Measurements from ENCODE around the gene DUSP7. TPM values are rescaled to one million over a fixed set of nuclear protein-coding genes. Genes with fewer than 3 reads are reported as not detected.

Gene DUSP7
- total RNA-seq, 4 donors from 2014 or later: 2.2 to 8.2 (median 6.2) TPM

GRCh38 chr3:52001443-52001974 is 54.9 kb downstream of the DUSP7 start:
- Histone ChIP-seq H3K36me3 (no peaks in the 10 kb centered on the region), H3K27ac (no peak overlapping the region), H3K9me3 (no peaks in the 10 kb centered on the region), H3K4me1 (peaks cover 0 to 15% (median 6%) of the 10 kb centered on the region in 4 donors), H3K27me3 (peaks cover 4% of the 10 kb centered on the region), H3K4me3 (no peak overlapping the region)
- 3% methylated on average over 16 of the region's 18 CpGs; no CpG with 5 or more reads in 1 of the 2 donors for WGBS, 2 donors (ENCODE audit: low coverage in 1 of 2)
- in situ Hi-C loops (cut with MboI; ENCODE audit: low pct_ligation_motif_present in 1 of 4, low pct_unique_long_range_greater_than_20kb in 1 of 4, low sequenced_read_pairs in 3 of 4): loop anchor here (5.0 to 25.0 kb wide), 4 partner anchors 53 to 336 kb away; partner anchors contain the start of gene DUSP7 (in 1 of the 4)
- TF ChIP-seq EP300 (IDR thresholded peaks at IDR 0.05; ENCODE audit: low read depth) (no peak), CTCF (IDR thresholded peaks at IDR 0.05) (peak; percentile 87 to 96 (median 90))
- intact Hi-C loops (cut with DNase I; ENCODE audit: low total_unique reads): loop anchor here (2.0 to 10.0 kb wide), 3 partner anchors 53 to 141 kb away; partner anchors contain the start of gene DUSP7
- DNase-seq: peak; percentile 79

GRCh38 chr3:51999846-52000245 is 56.5 kb downstream of the DUSP7 start:
- Histone ChIP-seq H3K4me1 (peaks cover 4 to 12% (median 5%) of the 10 kb centered on the region in 4 donors), H3K36me3 (peaks cover 0 to 1% (median under 1%) of the 10 kb centered on the region in 4 donors), H3K9me3 (no peaks in the 10 kb centered on the region), H3K27me3 (peaks cover 4% of the 10 kb centered on the region), H3K27ac (no peak overlapping the region), H3K4me3 (no peak overlapping the region)
- 86% methylated on average over 2 of the region's 2 CpGs; no CpG with 5 or more reads in 1 of the 2 donors for WGBS, 2 donors (ENCODE audit: low coverage in 1 of 2)
- in situ Hi-C loops (cut with MboI; ENCODE audit: low pct_ligation_motif_present in 1 of 4, low pct_unique_long_range_greater_than_20kb in 1 of 4, low sequenced_read_pairs in 3 of 4) (loop anchor here (5.0 to 25.0 kb wide), 4 partner anchors 55 to 337 kb away; partner anchors contain the start of gene DUSP7 (in 1 of the 4)), intact Hi-C loops (cut with DNase I; ENCODE audit: low total_unique reads) (loop anchor here (2.0 to 10.0 kb wide), 3 partner anchors 55 to 142 kb away; partner anchors contain the start of gene DUSP7)
- no peak for TF ChIP-seq POLR2AphosphoS5 (IDR thresholded peaks at IDR 0.05)
- TF ChIP-seq POLR2A (IDR thresholded peaks at IDR 0.05): no peak
- no peak for TF ChIP-seq EP300 (IDR thresholded peaks at IDR 0.05; ENCODE audit: low read depth)
- no peak for TF ChIP-seq CTCF (IDR thresholded peaks at IDR 0.05)
- DNase-seq: no peak

Other genes starting within 250 kb of the DUSP7 start
- gene IQCF2, start 195.0 kb downstream of the DUSP7 start, total RNA-seq: not detected
- not detected for gene IQCF5, start 181.0 kb downstream of the DUSP7 start, total RNA-seq
- gene IQCF1, start 153.2 kb downstream of the DUSP7 start, total RNA-seq: not detected
- gene RRP9, start 114.7 kb downstream of the DUSP7 start, total RNA-seq: 10 to 100 TPM in 3 of 4 donors, 1 to 10 TPM in 1; 7.1 to 29.5 (median 11.1) TPM
- 10 to 100 TPM; 18.3 to 64.7 (median 42.1) TPM for gene PARP3, start 114.2 kb downstream of the DUSP7 start, total RNA-seq
- not detected for gene GPR62, start 101.2 kb downstream of the DUSP7 start, total RNA-seq
- gene PCBP4, start 89.1 kb downstream of the DUSP7 start, total RNA-seq: 100 to 1,000 TPM in 1 of 4 donors, 10 to 100 TPM in 3; 22.4 to 382 (median 63.6) TPM
- gene ABHD14B, start 82.5 kb downstream of the DUSP7 start, total RNA-seq: 100 to 1,000 TPM in 2 of 4 donors, 10 to 100 TPM in 2; 34.4 to 119 (median 99.7) TPM
- gene ABHD14A, start 81.5 kb downstream of the DUSP7 start, total RNA-seq: 10 to 100 TPM in 2 of 4 donors, 1 to 10 TPM in 2; 2.0 to 11.3 (median 7.7) TPM
- 100 to 1,000 TPM; 165 to 426 (median 250) TPM for gene ACY1, start 73.0 kb downstream of the DUSP7 start, total RNA-seq
- gene RPL29, start 60.7 kb downstream of the DUSP7 start, total RNA-seq: 1,000 to 10,000 TPM in 1 of 4 donors, 100 to 1,000 TPM in 3; 366 to 1,281 (median 746) TPM
- 1 to 10 TPM in 2 of 4 donors, under 1 TPM in 1, not detected in 1; 0.80 to 3.1 (median 2.2) TPM for gene POC1A, start 97.9 kb upstream of the DUSP7 start, total RNA-seq
- 100 to 1,000 TPM in 1 of 4 donors, 10 to 100 TPM in 3; 70.1 to 101 (median 84.0) TPM for gene ALAS1, start 141.6 kb upstream of the DUSP7 start, total RNA-seq
- gene TLR9, start 169.1 kb upstream of the DUSP7 start, total RNA-seq: under 1 TPM in 1 of 4 donors, not detected in 3; 0.16 TPM
- gene TWF2, start 182.6 kb upstream of the DUSP7 start, total RNA-seq: 10 to 100 TPM; 29.9 to 82.7 (median 61.0) TPM
- gene PPM1M, start 189.2 kb upstream of the DUSP7 start, total RNA-seq: 1 to 10 TPM; 2.0 to 8.4 (median 6.2) TPM
- 10 to 100 TPM; 14.6 to 44.9 (median 40.8) TPM for gene WDR82, start 222.1 kb upstream of the DUSP7 start, total RNA-seq
- gene GLYCTK, start 231.3 kb upstream of the DUSP7 start, total RNA-seq: 100 to 1,000 TPM in 1 of 4 donors, 10 to 100 TPM in 3; 43.7 to 118 (median 73.7) TPM

All from transverse colon (tissue), 4 donors.